CD4-positive, alpha-beta memory T cell (primary cell): ENCODE results near the gene TTC28. TPM values are rescaled to one million over a fixed set of nuclear protein-coding genes. Genes with fewer than 3 reads are reported as not detected.

Experiments used
- CTCF ChIA-PET: fragments of 350-600 bp; sonication (Branson Sonifier 250); formaldehyde crosslinking; loops from one replicate; lab custom pipeline; 2021; ENCODE audit warnings: inconsistent platforms; ENCODE audit not compliant: partially characterized antibody; lab: Charles Lee
- POLR2A ChIA-PET: fragments of 350-600 bp; sonication (Branson Sonifier 250); formaldehyde crosslinking; loops from one replicate; lab custom pipeline; 2021; ENCODE audit not compliant: partially characterized antibody; lab: Charles Lee
- DNase-seq, 5 donors: peaks; one replicate each; pipeline versions ENCODE4 v3.0.0 to v3.0.0-alpha.2; 2020 to 2022; ENCODE audit warnings: mixed read lengths in 1 of 5
- H3K27ac ChIP-seq: one replicate; pipeline ENCODE4 v1.7.0; 2013; ENCODE audit warnings: low read depth, low read length
- H3K27me3 ChIP-seq: 2 replicates; pipeline ENCODE4 v1.7.0; 2013; ENCODE audit warnings: mild to moderate bottlenecking, low read length, moderate library complexity; ENCODE audit not compliant: insufficient read depth
- H3K36me3 ChIP-seq: 2 replicates; pipeline ENCODE4 v1.7.0; 2013; ENCODE audit warnings: mild to moderate bottlenecking, low read length, moderate library complexity; ENCODE audit not compliant: insufficient read depth
- H3K4me1 ChIP-seq: 2 replicates; pipeline ENCODE4 v1.7.0; 2013; ENCODE audit warnings: mild to moderate bottlenecking, low read length, moderate library complexity; ENCODE audit not compliant: insufficient read depth
- H3K4me3 ChIP-seq, 2 donors: one replicate each; pipeline ENCODE4 v1.7.0; 2013; ENCODE audit warnings: low read length in 2 of 2, mild to moderate bottlenecking in 1 of 2
- H3K9me3 ChIP-seq, 2 donors: one replicate each; pipeline ENCODE4 v1.7.0; 2013; ENCODE audit warnings: low read length in 2 of 2, control low read depth in 1 of 2; ENCODE audit not compliant: control insufficient read depth in 1 of 2
- H3K27ac Mint-ChIP-seq, 7 donors: one replicate each; pipeline ENCODE4 v1.8.0; 2020 to 2021; ENCODE audit warnings: mixed read lengths in 7 of 7, mild to moderate bottlenecking in 6 of 7, inconsistent platforms in 3 of 7, moderate library complexity in 3 of 7
- H3K27me3 Mint-ChIP-seq, 2 donors: one replicate each; pipeline ENCODE4 v1.8.0; 2020 to 2021; ENCODE audit warnings: mixed read lengths in 2 of 2
- H3K36me3 Mint-ChIP-seq, 2 donors: one replicate each; pipeline ENCODE4 v1.8.0; 2020 to 2021; ENCODE audit warnings: mixed read lengths in 2 of 2, inconsistent platforms in 1 of 2, mild to moderate bottlenecking in 1 of 2
- H3K4me1 Mint-ChIP-seq, 4 donors: one replicate each; pipeline ENCODE4 v1.8.0; 2020 to 2021; ENCODE audit warnings: mixed read lengths in 4 of 4, mild to moderate bottlenecking in 1 of 4
- H3K4me3 Mint-ChIP-seq, 8 donors: one replicate each; pipeline ENCODE4 v1.8.0; 2020 to 2021; ENCODE audit warnings: mixed read lengths in 8 of 8, mild to moderate bottlenecking in 7 of 8, moderate library complexity in 6 of 8, inconsistent platforms in 3 of 8
- H3K9me3 Mint-ChIP-seq, 8 donors: one replicate each; pipeline ENCODE4 v1.8.0; 2020 to 2021; ENCODE audit warnings: mixed read lengths in 8 of 8, mild to moderate bottlenecking in 5 of 8, inconsistent platforms in 3 of 8, moderate library complexity in 1 of 8
- intact Hi-C: fragments of 100-400 bp; cut with micrococcal nuclease; formaldehyde crosslinking; loops from one replicate; pipeline ENCODE4 v1.15.1; 2023
- polyA plus RNA-seq, 2 donors: library from polyadenylated mRNA; unstranded; fragments of 300-500 nt; fragmentation: Illumina TruSeq; gene quantifications; one replicate each; pipeline ENCODE4 v1.2.3, GENCODE V29; 2021
- total RNA-seq, 2 experiments: library from RNA; stranded (reverse); gene quantifications; one replicate each; pipeline ENCODE4 v1.2.3, GENCODE V29; 2021

Gene TTC28
- total and polyA plus RNA-seq, 4 experiments from 2014 or later, result 0.50 to 1.7 (median 1.6) TPM; not detected in 1

- DNase-seq, result no peak
- Histone ChIP-seq H3K27ac (no peak overlapping the region), H3K27me3 (peaks cover 6% of the 10 kb centered on the region), H3K36me3 (no peaks in the 10 kb centered on the region), H3K4me3 (no peak overlapping the region), H3K4me1 (no peaks in the 10 kb centered on the region), H3K9me3 (no peaks in the 10 kb centered on the region)
- Mint-ChIP-seq H3K27me3 (peaks cover 37 to 39% of the 10 kb centered on the region in 2 donors), H3K36me3 (no peaks in the 10 kb centered on the region), H3K27ac (no peak overlapping the region), H3K4me1 (no peaks in the 10 kb centered on the region), H3K4me3 (peak overlapping the region in 1 of 8 donors; percentile 39), H3K9me3 (peaks cover 0 to 13% (median 8%) of the 10 kb centered on the region in 8 donors)
- ChIA-PET CTCF (no interaction called here), POLR2A (no interaction called here)
- intact Hi-C loops, result no loop called here
Measured at GRCh38 chr22:28648792-28649191, 30.8 kb downstream of the TTC28 start.

GRCh38 chr22:28647216-28647615 lies 32.4 kb downstream of the TTC28 start:
- H3K36me3 Mint-ChIP-seq, result no peaks in the 10 kb centered on the region
- ChIA-PET CTCF (no interaction called here), POLR2A (no interaction called here)
- H3K4me1 Mint-ChIP-seq, result no peaks in the 10 kb centered on the region
- Histone ChIP-seq H3K36me3 (no peaks in the 10 kb centered on the region), H3K9me3 (no peaks in the 10 kb centered on the region), H3K4me1 (no peaks in the 10 kb centered on the region), H3K27ac (no peak overlapping the region), H3K4me3 (no peak overlapping the region), H3K27me3 (peaks cover under 1% of the 10 kb centered on the region)
- no peak for DNase-seq
- H3K27ac Mint-ChIP-seq, result no peak overlapping the region
- intact Hi-C loops, result no loop called here
- H3K9me3 Mint-ChIP-seq, result peaks cover 0 to 6% (median 2%) of the 10 kb centered on the region in 8 donors
- H3K4me3 Mint-ChIP-seq, result no peak overlapping the region
- peaks cover 33 to 40% of the 10 kb centered on the region in 2 donors for H3K27me3 Mint-ChIP-seq

- Mint-ChIP-seq H3K4me3 (no peak overlapping the region), H3K4me1 (no peaks in the 10 kb centered on the region), H3K36me3 (no peaks in the 10 kb centered on the region), H3K9me3 (no peaks in the 10 kb centered on the region), H3K27ac (no peak overlapping the region), H3K27me3 (peaks cover 19 to 23% of the 10 kb centered on the region in 2 donors)
- no peaks in the 10 kb centered on the region for H3K9me3 ChIP-seq
- ChIA-PET POLR2A (no interaction called here), CTCF (interaction anchor here (1.2 kb wide), 1 partner anchor 31 kb away, joined by 3 read pairs; no protein-coding TSS in a partner anchor)
- H3K27ac ChIP-seq, result no peak overlapping the region
- no peaks in the 10 kb centered on the region for H3K36me3 ChIP-seq
- no peak overlapping the region for H3K4me3 ChIP-seq
- H3K4me1 ChIP-seq, result no peaks in the 10 kb centered on the region
- H3K27me3 ChIP-seq, result no peaks in the 10 kb centered on the region
- no peak for DNase-seq
- intact Hi-C loops, result no loop called here
Measured at GRCh38 chr22:28639321-28639720, 40.3 kb downstream of the TTC28 start.

- H3K36me3 ChIP-seq, result no peaks in the 10 kb centered on the region
- intact Hi-C loops, result no loop called here
- Mint-ChIP-seq H3K36me3 (no peaks in the 10 kb centered on the region), H3K27ac (no peak overlapping the region), H3K27me3 (peaks cover 18 to 23% of the 10 kb centered on the region in 2 donors), H3K4me1 (no peaks in the 10 kb centered on the region), H3K9me3 (no peaks in the 10 kb centered on the region), H3K4me3 (no peak overlapping the region)
- no peaks in the 10 kb centered on the region for H3K9me3 ChIP-seq
- no peak overlapping the region for H3K4me3 ChIP-seq
- POLR2A ChIA-PET, result no interaction called here
- no peaks in the 10 kb centered on the region for H3K27me3 ChIP-seq
- DNase-seq, result no peak
- H3K4me1 ChIP-seq, result no peaks in the 10 kb centered on the region
- CTCF ChIA-PET, result no interaction called here
- no peak overlapping the region for H3K27ac ChIP-seq
Measured at GRCh38 chr22:28637225-28637624, 42.4 kb downstream of the TTC28 start.

GRCh38 chr22:28630177-28630574 lies 49.5 kb downstream of the TTC28 start:
- no peaks in the 10 kb centered on the region for H3K27me3 ChIP-seq
- intact Hi-C loops, result no loop called here
- CTCF ChIA-PET, result no interaction called here
- H3K36me3 Mint-ChIP-seq, result no peaks in the 10 kb centered on the region
- POLR2A ChIA-PET, result no interaction called here
- H3K9me3 Mint-ChIP-seq, result no peaks in the 10 kb centered on the region
- H3K4me3 Mint-ChIP-seq, result no peak overlapping the region
- H3K27ac ChIP-seq, result no peak overlapping the region
- no peaks in the 10 kb centered on the region for H3K36me3 ChIP-seq
- no peak overlapping the region for H3K27ac Mint-ChIP-seq
- H3K4me1 Mint-ChIP-seq, result no peaks in the 10 kb centered on the region
- no peaks in the 10 kb centered on the region for H3K9me3 ChIP-seq
- no peak overlapping the region for H3K4me3 ChIP-seq
- H3K27me3 Mint-ChIP-seq, result peaks cover 11 to 17% of the 10 kb centered on the region in 2 donors
- no peaks in the 10 kb centered on the region for H3K4me1 ChIP-seq
- no peak for DNase-seq

GRCh38 chr22:28629420-28630176 lies 50.0 kb downstream of the TTC28 start:
- H3K27me3 ChIP-seq, result no peaks in the 10 kb centered on the region
- Mint-ChIP-seq H3K4me3 (no peak overlapping the region), H3K36me3 (no peaks in the 10 kb centered on the region), H3K4me1 (no peaks in the 10 kb centered on the region), H3K27ac (no peak overlapping the region), H3K9me3 (no peaks in the 10 kb centered on the region), H3K27me3 (peaks cover 13 to 17% of the 10 kb centered on the region in 2 donors)
- DNase-seq, result no peak
- no peaks in the 10 kb centered on the region for H3K36me3 ChIP-seq
- no peaks in the 10 kb centered on the region for H3K4me1 ChIP-seq
- ChIA-PET CTCF (interaction anchor here (0.5 kb wide), 1 partner anchor 14 kb away, joined by 3 read pairs; no protein-coding TSS in a partner anchor), POLR2A (no interaction called here)
- H3K4me3 ChIP-seq, result no peak overlapping the region
- intact Hi-C loops, result loop anchor here (5.0 kb wide), 1 partner anchor 43 kb away; no protein-coding TSS in a partner anchor
- no peaks in the 10 kb centered on the region for H3K9me3 ChIP-seq
- H3K27ac ChIP-seq, result no peak overlapping the region

GRCh38 chr22:28628766-28629165 lies 50.9 kb downstream of the TTC28 start:
- no peak overlapping the region for H3K4me3 Mint-ChIP-seq
- Histone ChIP-seq H3K36me3 (no peaks in the 10 kb centered on the region), H3K27me3 (no peaks in the 10 kb centered on the region), H3K27ac (no peak overlapping the region), H3K9me3 (no peaks in the 10 kb centered on the region), H3K4me3 (no peak overlapping the region), H3K4me1 (no peaks in the 10 kb centered on the region)
- no peaks in the 10 kb centered on the region for H3K4me1 Mint-ChIP-seq
- POLR2A ChIA-PET, result no interaction called here
- intact Hi-C loops, result loop anchor here (5.0 kb wide), 1 partner anchor 44 kb away; no protein-coding TSS in a partner anchor
- CTCF ChIA-PET, result no interaction called here
- no peak overlapping the region for H3K27ac Mint-ChIP-seq
- peaks cover 13 to 14% of the 10 kb centered on the region in 2 donors for H3K27me3 Mint-ChIP-seq
- H3K36me3 Mint-ChIP-seq, result no peaks in the 10 kb centered on the region
- H3K9me3 Mint-ChIP-seq, result no peaks in the 10 kb centered on the region
- no peak for DNase-seq
